Hepatocyte (in vitro differentiated cells): ENCODE data around the gene CFAP92.

ENCODE experiments used
- EZH2 ChIP-seq: fragments of 200-600 bp; sonication (generic); IDR thresholded peaks from 2 replicates; pipeline ENCODE4 v1.6.1; 2016; ENCODE audit warnings: antibody characterized with exemption, mild to moderate bottlenecking, borderline replicate concordance
- TF ChIP-seq, protein P1 (sequence below): fragments of 200-600 bp; sonication (generic); IDR thresholded peaks from 2 replicates; pipeline ENCODE4 v1.5.1; 2016; ENCODE audit warnings: antibody characterized with exemption, mild to moderate bottlenecking; ENCODE audit not compliant: poor library complexity

DNA sequence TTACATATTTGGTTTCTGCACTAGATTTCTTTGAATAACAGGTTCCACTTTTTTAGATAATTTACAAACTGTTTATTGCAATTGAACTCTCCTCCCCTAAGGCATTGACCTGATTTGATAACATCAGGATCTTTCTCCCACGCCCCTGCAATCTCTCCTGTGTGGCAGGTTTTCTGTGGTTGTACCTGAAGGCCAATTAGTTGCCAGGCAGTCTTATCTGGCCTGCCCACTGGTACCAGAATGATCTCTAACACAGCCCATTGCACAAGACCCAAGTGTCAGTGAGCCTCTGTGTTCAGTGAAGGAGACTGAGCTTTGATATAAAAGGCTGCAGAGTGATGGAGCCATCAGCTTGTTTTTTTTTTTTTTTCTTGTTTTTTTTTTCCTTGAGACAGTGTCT is 111.2 kb downstream of the CFAP92 start:
- TF ChIP-seq, protein P1, sequence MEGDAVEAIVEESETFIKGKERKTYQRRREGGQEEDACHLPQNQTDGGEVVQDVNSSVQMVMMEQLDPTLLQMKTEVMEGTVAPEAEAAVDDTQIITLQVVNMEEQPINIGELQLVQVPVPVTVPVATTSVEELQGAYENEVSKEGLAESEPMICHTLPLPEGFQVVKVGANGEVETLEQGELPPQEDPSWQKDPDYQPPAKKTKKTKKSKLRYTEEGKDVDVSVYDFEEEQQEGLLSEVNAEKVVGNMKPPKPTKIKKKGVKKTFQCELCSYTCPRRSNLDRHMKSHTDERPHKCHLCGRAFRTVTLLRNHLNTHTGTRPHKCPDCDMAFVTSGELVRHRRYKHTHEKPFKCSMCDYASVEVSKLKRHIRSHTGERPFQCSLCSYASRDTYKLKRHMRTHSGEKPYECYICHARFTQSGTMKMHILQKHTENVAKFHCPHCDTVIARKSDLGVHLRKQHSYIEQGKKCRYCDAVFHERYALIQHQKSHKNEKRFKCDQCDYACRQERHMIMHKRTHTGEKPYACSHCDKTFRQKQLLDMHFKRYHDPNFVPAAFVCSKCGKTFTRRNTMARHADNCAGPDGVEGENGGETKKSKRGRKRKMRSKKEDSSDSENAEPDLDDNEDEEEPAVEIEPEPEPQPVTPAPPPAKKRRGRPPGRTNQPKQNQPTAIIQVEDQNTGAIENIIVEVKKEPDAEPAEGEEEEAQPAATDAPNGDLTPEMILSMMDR: no peak
- no peak for TF ChIP-seq EZH2
